Islet precursor cell (in vitro differentiated cells): ENCODE measurements around the gene LEP.
"Not testable (repeated sequence)": the region's sequence is repeated elsewhere in the genome, so short reads cannot be mapped to it uniquely, and the experiment has no call there.

Experiments
- DNase-seq: peaks from one replicate; pipeline ENCODE4 v3.0.0-alpha.2; 2018

LEP gene

DNA sequence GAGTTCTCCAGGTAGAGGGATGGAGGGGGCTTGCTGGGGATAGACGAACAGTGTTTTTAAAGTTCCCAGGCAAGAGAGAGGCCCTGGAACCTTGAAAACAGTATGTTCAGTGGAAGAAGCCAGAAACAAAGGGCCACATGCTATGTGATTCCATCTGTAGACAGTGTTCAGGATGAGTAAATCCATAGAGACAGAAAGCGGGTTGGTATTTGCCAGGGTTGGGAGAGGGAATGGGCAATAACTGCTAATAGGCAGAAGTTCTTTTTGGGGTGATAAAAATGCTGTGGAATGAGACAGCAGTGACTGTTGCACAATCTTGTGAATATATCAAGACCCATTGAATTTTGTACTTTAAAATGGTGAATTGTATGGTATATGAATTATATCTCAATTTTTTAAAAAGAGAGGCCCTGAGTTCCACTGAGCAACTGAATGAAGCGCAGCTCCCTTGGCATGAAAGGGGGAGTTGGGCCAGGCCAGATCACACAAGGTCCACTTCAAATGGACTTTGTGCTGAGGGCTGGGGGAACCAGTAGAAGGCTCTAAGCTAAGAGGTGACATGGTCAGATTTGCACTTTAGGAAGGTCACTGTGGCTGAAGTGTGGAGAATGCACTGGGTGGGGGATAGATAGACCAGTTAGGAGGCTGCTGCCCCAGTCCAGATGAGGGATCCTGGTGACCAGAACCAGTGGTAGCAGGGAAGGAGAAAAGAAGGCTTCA is 34.0 kb downstream of the LEP start:
- DNase-seq, result no peak

DNA sequence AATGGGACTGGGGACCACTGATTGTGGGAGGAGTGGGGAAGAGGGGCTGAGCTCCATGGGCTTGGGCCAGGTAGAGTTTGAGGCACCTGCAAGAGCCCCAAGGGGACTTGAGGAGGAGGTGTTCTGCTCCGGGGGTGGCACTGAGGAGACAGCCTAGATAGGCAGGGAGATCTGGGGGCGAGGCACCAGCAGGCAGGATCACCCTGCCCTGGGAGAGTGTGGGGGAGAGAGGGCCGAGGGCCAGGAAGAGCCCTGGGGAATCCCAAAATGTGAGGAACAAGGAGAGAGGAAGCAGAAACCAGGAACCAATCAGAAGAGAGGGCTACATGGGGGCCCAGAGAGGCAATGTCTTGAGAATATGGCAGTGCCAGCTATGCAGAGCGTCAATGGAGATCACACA is 34.6 kb downstream of the LEP start:
- DNase-seq, result no peak

DNA sequence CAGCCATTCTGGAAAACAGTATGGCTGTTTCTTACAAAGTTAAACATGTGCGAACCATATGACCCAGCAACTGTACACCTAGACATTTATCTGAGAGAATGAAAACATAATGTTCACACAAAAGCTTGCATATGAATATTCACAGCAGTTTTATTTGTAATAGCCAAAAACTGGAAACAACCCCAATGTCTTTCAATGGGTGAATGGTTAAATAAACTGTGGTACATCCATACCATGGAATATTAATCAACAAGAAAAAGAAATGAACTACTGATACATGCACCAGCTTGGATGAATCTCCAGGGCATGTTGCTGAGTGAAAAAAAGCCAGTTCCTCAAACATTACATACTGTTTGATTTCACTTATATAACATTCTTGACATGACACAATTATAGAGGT is 37.3 kb downstream of the LEP start:
- DNase-seq, result no peak

DNA sequence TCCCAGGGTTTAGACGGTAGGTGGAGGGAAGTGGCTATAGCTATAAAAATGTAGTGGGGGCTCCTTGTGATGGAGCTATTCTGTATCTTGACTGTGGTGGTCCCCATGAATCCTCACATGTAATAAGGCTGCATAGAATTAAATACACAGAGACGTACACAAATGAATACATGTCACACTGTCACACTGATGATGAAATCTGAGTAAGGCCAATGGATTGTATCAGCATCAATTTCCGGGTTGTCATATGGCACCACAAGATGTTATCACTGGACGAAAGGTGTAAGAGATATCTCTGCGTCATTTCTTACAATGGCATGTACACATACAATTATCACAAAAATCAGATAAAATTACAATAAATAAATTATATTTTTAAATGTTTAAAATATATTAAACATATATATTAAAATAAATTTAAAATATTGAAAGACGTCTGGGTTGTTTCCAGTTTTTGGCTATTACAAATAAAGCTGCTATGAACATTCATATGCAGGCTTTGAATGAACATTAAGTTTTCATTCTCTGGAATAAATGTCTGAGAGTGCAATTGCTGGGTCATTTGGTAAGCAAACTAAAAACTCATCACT is 38.1 kb downstream of the LEP start:
- DNase-seq, result no peak

DNA sequence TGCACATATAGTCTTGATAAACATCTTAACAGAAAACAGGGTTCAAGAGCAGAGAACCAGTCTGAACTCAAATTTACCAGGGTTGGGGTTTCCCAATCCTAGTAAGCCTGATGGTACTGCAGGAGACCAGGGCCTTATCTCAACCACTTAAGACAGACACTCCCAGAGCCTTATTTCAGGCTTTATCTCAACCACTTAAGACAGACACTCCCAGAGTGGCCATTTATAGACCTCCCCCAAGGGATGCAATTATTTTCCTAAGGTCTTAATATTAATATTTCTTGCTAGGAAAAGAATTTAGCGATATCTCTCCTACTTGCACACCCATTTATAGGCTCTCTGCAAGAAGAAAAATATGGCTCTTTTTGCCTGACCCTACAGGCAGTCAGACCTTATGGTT is 39.4 kb downstream of the LEP start:
- not testable (repeated sequence) for DNase-seq

DNA sequence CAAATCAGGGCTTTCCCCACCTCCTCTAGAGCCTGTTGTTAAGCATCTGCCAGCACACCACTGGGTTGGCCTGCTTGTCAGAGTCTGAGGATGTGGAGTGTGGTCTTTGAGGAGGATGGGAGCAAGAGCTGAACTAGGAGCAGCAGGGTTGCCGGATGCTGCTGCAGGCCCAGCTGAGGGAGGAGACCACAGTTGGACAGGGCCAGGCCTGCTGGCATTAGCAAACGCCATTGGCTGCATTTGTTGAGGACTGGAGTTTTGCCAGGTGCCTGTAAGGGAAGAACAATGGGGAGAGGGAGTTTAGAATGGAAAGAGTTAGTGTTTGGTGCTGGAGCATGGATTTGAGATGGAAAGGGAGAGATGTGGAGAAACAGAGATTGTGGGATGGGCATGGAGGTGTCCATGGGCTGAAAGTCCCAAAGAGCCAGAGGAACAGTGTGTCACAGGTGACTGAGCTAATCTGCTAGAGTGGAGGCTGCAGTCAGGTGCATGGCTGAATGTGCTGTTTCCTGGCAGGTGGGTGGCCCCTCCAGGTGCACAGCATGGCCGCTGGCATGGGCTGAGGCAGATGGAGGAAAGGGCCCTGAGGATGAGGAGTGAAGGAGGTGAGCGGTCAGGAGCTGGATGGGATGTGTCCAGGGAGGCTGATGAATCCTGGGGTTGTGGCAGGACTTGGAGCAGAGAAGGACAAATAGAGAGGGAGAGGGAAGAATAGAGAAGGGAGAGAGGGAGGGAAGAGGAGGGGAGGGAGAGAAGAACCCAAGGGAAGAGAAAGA is 40.7 kb downstream of the LEP start:
- DNase-seq, result no peak

DNA sequence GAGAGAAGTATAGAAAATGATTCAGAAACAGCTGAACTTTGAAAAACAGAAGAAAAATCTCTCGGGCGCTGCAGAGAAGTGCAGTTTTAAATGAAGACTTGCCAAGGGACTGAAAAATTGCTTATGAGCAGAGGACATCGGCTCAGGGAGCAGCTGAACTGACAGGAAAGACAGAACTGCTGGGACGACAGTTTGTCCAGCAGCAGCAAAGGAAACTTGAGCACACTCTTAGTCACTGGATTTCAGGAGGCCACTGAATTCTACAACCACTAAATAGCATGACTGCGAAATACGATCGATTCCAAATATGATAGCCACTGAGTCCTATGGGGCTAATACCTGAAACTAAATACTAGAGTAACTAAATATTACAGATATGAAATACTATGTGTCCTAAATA is 43.0 kb downstream of the LEP start:
- no peak for DNase-seq

DNA sequence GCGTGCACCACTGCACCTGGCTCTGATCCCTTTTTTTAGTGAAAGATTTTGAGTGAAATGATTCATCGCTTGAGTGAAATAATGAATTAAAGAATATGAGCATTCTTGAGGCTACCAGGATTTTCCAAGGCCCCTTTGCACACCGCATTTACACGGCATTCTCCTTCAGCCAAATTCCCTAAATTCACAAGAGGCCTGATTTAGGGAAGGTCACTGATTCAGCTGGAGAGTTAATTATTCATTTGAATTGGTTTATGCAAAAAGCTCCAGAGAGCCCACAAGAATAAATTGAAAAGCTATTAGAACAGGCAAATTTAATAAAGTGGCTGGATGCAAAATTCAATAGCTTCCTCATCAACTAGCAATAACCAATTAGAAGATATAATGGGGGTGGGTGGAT is 46.5 kb downstream of the LEP start:
- no peak for DNase-seq

DNA sequence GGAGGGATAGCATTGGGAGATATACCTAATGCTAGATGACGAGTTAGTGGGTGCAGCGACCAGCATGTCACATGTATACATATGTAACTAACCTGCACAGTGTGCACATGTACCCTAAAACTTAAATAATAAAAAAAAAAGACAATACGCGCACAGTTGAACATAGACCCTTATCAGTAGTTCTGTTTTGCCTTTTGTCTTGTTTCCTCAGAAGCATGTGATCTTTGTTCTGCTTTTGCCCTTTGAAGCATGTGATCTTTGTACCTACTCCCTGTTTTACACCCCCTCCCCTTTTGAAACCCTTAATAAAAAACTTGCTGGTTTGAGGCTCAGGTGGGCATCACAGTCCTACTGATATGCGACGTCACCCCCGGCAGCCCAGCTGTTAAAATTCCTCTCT is 56.9 kb downstream of the LEP start:
- not testable (repeated sequence) for DNase-seq

DNA sequence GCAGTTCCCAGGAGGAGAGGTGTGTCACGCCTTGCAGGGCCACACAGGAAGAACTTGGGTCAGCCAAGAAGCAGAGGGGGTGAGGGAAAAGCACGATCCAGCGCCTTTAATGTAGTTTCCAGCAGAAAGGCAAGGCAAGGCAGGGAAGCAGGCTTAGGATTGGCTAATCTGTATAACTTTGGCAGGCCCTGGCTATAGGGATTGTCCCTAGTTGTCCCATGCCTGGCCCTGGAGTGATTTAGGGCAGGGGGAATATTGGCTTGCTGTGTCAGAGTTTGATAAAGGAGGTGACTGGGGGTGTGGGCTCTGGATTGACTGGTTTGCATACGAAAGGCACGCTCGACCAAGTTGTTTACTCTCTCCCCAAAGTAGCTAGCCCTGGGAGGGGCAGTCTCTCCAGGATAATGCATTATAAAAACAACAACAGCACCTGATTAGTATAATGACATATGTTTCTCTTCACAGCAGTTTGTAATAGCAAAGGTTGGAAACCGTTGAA is 58.1 kb downstream of the LEP start:
- no peak for DNase-seq

DNA sequence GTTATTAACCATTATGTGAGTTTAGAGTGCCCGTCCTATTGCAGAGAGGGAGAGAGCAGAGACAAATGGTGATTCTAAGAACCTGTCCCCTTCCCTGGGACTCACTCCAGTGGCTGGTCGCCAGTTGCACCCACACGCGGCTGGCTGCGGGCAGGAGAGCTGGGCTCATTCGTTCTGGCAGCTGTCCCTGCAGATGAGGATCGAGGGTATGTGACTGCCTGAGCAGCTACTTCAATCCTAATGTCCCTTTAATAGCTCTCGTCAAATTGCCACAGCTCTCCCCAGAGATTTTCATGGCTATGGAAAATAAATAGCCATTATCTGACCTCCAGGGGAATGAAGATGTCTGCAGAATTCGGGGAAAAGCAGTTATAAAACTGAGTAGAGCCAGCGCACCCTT is 61.1 kb downstream of the LEP start:
- DNase-seq, result no peak

DNA sequence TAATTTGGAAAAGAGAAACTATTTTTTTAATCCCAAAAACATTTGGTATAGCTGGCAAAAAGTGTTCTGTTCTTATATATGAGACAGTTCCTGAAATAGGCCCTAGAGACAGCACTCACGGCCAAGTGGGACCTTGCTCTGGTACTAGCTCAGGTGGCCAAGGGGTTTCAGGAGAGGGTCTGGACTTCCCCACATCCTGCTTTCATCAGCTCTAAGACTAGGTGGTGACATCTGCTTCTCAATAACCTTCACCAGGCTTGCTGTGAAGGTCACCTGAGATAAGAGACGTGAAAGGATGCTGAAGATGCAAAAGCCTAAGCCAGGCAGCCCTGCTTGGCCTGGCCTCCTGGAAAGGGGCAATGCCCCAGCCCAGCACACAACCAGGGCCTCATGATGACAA is 62.1 kb downstream of the LEP start:
- no peak for DNase-seq

DNA sequence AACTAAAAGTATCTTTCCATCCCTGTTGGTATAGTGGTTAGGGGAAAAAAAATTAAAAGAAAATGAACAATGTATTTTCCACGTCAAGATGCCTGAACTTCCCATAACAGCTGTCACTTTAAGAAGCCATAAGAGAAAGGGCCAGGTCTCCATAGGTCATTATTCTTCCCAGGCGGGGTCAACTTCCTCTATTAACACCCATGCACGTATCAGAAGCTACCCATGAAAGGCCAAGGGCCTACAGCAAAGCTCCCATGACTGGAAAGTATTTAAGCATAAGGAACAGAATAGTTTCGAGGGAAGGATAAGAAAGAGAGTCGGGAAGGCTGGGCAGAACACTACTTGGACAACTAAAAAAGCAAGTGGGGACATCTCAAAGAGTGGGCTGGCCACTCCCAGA is 62.6 kb downstream of the LEP start:
- DNase-seq, result no peak

DNA sequence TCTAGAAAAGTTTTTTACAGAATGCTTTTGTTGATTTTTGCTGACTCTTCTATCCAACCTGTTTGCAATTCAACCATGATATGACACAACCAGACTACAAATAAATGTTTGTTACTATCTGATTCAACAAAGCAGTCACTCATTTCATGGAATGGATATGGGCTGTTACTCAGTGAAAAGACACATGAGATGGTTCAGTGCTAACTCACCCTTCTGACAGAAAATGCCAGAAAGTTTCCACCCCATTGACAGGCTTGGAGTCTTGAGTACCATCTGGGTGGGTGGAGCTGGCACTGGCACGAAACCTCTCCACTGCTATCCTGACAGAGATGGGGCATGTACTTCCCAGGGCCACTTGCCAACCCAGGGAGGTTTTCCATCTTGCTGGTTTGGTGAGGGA is 63.1 kb downstream of the LEP start:
- no peak for DNase-seq

DNA sequence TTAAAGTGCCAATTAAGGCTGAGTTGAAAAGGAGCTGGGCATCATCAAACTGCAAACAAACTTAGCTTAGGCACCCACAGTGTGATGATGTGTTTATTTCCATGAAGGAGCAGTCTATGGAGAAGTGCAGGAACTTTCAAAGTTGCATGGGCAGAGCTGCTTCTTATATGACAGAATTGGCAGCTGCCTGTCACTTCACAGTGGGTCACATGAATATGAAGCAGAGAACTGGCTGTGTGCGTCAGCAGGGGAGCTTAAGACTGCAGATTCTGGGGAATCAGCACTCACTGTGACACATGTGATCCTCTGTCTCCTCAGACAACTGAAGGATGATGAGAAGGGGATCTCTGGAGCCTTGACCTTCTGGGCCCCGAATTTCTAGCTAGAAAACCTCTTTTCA is 66.0 kb downstream of the LEP start:
- DNase-seq, result no peak
